GM23338 (cell line): ENCODE data around the gene RGCC. TPM values are rescaled to one million over a fixed set of nuclear protein-coding genes. Genes with fewer than 3 reads are reported as not detected.

ENCODE experiments used
- ATAC-seq: fragments of 200-7000 bp; cut with Tn5 transposase; 3 replicates; pipeline ENCODE4 v1.9.1; 2020
- DNase-seq: peaks from one replicate; pipeline ENCODE4 v3.0.0-alpha.2; 2015; ENCODE audit warnings: low spot score
- H2AFZ ChIP-seq: fragments of 200-600 bp; sonication (generic); 2 replicates; pipeline ENCODE4 v1.8.0; 2016; ENCODE audit warnings: antibody characterized with exemption, mild to moderate bottlenecking, moderate library complexity
- H3F3A ChIP-seq: fragments of 200-600 bp; sonication (generic); replicated peaks from 2 replicates; pipeline ENCODE4 v1.8.0; 2017; ENCODE audit warnings: antibody characterized with exemption, mixed run types, low read depth
- H3K27ac ChIP-seq: fragments of 200-600 bp; sonication (generic); 2 replicates; pipeline ENCODE4 v1.6.1; 2016; ENCODE audit warnings: low read depth
- H3K27me3 ChIP-seq: fragments of 200-600 bp; sonication (generic); 2 replicates; pipeline ENCODE4 v1.8.0; 2016; ENCODE audit warnings: mild to moderate bottlenecking, mixed run types, moderate library complexity; ENCODE audit not compliant: insufficient read depth
- H3K36me3 ChIP-seq: fragments of 200-600 bp; sonication (generic); 2 replicates; pipeline ENCODE4 v1.8.0; 2016; ENCODE audit warnings: mild to moderate bottlenecking; ENCODE audit not compliant: insufficient read depth
- H3K4me1 ChIP-seq: fragments of 200-600 bp; sonication (generic); 2 replicates; pipeline ENCODE4 v1.8.0; 2016; ENCODE audit warnings: mild to moderate bottlenecking, moderate library complexity; ENCODE audit not compliant: insufficient read depth
- H3K4me2 ChIP-seq: fragments of 200-600 bp; sonication (generic); 2 replicates; pipeline ENCODE4 v1.7.1; 2017; ENCODE audit warnings: mixed run types
- H3K4me3 ChIP-seq: fragments of 200-600 bp; sonication (generic); 2 replicates; pipeline ENCODE4 v1.6.1; 2016; ENCODE audit warnings: mixed run types
- H3K79me2 ChIP-seq: fragments of 200-600 bp; sonication (generic); replicated peaks from 2 replicates; pipeline ENCODE4 v1.8.0; 2017; ENCODE audit warnings: mild to moderate bottlenecking; ENCODE audit not compliant: insufficient read depth
- H3K9me2 ChIP-seq: fragments of 200-600 bp; sonication (generic); 2 replicates; pipeline ENCODE4 v1.8.0; 2017; ENCODE audit not compliant: insufficient read depth
- H4K20me1 ChIP-seq: fragments of 200-600 bp; sonication (generic); replicated peaks from 2 replicates; pipeline ENCODE4 v1.8.0; 2017; ENCODE audit warnings: mild to moderate bottlenecking; ENCODE audit not compliant: insufficient read depth
- H3K27ac Mint-ChIP-seq: 2 replicates; pipeline ENCODE4 v1.8.0; 2020; ENCODE audit warnings: inconsistent platforms, mild to moderate bottlenecking, moderate library complexity, mixed read lengths
- H3K27me3 Mint-ChIP-seq: 3 replicates; pipeline ENCODE4 v1.8.0; 2022; ENCODE audit warnings: low read depth, mild to moderate bottlenecking, moderate library complexity, mixed read lengths, inconsistent platforms; ENCODE audit not compliant: insufficient read depth, poor library complexity
- H3K36me3 Mint-ChIP-seq: 3 replicates; pipeline ENCODE4 v1.8.0; 2021; ENCODE audit warnings: low read depth, mild to moderate bottlenecking, inconsistent platforms, moderate library complexity, mixed read lengths
- H3K4me1 Mint-ChIP-seq: 3 replicates; pipeline ENCODE4 v1.8.0; 2020; ENCODE audit warnings: mild to moderate bottlenecking, inconsistent platforms, mixed read lengths
- H3K4me3 Mint-ChIP-seq: 3 replicates; pipeline ENCODE4 v1.8.0; 2021; ENCODE audit warnings: moderate library complexity, mild to moderate bottlenecking, inconsistent platforms, mixed read lengths
- H3K9me3 Mint-ChIP-seq: 3 replicates; pipeline ENCODE4 v1.8.0; 2020; ENCODE audit warnings: moderate library complexity, mild to moderate bottlenecking, inconsistent platforms, mixed read lengths
- CREB1 ChIP-seq: fragments of 250-450 bp; sonication (Bioruptor Pico); IDR thresholded peaks from 2 replicates; pipeline ENCODE4 v1.5.0; 2020; ENCODE audit warnings: low read depth, mild to moderate bottlenecking, moderate library complexity
- ETS1 ChIP-seq: IDR thresholded peaks from 2 replicates; pipeline ENCODE4 v1.6.1; 2016; ENCODE audit warnings: antibody characterized with exemption
- EZH2 ChIP-seq: fragments of 200-600 bp; sonication (generic); IDR thresholded peaks from one replicate; pipeline ENCODE4 v1.8.0; 2017; ENCODE audit warnings: antibody characterized with exemption, mild to moderate bottlenecking, low read depth; ENCODE audit not compliant: unreplicated experiment
- EZH2phosphoT487 ChIP-seq: fragments of 200-600 bp; sonication (generic); IDR thresholded peaks from one replicate; pipeline ENCODE4 v1.8.1; 2018; ENCODE audit warnings: antibody characterized with exemption; ENCODE audit not compliant: unreplicated experiment
- JUNB ChIP-seq: IDR thresholded peaks from one replicate; pipeline ENCODE4 v1.6.1; 2016; ENCODE audit warnings: antibody characterized with exemption; ENCODE audit not compliant: unreplicated experiment
- POLR2AphosphoS5 ChIP-seq: IDR thresholded peaks from 2 replicates; pipeline ENCODE4 v1.6.1; 2016; ENCODE audit warnings: antibody characterized with exemption, low read depth
- REST ChIP-seq: IDR thresholded peaks from one replicate; pipeline ENCODE4 v1.6.1; 2018; ENCODE audit warnings: antibody characterized with exemption; ENCODE audit not compliant: unreplicated experiment
- STAT1 ChIP-seq: IDR thresholded peaks from one replicate; pipeline ENCODE4 v1.6.1; 2016; ENCODE audit warnings: antibody characterized with exemption; ENCODE audit not compliant: unreplicated experiment
- ZNF114 ChIP-seq: fragments of 250-450 bp; sonication (Bioruptor Pico); IDR thresholded peaks from 2 replicates; pipeline ENCODE4 v1.5.0; 2020; ENCODE audit warnings: mild to moderate bottlenecking, moderate library complexity
- ZNF331 ChIP-seq: fragments of 250-450 bp; sonication (Bioruptor Pico); IDR thresholded peaks from 2 replicates; pipeline ENCODE4 v1.5.0; 2020; ENCODE audit warnings: low read depth, mild to moderate bottlenecking, moderate library complexity
- polyA plus RNA-seq: library from polyadenylated mRNA; unstranded; fragments of >200 nt; fragmentation: Nextera tagmentation; extraction: Ambion mirVana; gene quantifications from 2 replicates; pipeline ENCODE4 v1.2.1, GENCODE V29; 2016
- total RNA-seq: library from RNA; depleted of rRNA; stranded (reverse); fragments of >200 nt; shearing (Covaris generic); gene quantifications from 2 replicates; pipeline ENCODE4 v1.2.3, GENCODE V29; 2014

RGCC gene
- total and polyA plus RNA-seq, 2 experiments from 2014 or later = 0.65 to 0.66 TPM

GRCh38 chr13:41460930-41461329 is 3.6 kb downstream of the RGCC start (continued):
- no peak for TF ChIP-seq REST

GRCh38 chr13:41461527-41462139 is 4.3 kb downstream of the RGCC start:
- Mint-ChIP-seq H3K9me3 (no peaks in the 10 kb centered on the region), H3K36me3 (no peaks in the 10 kb centered on the region; the same call in 2 of the 3 replicates), H3K4me1 (peaks cover 4% of the 10 kb centered on the region; the same call in 1 of the 3 replicates), H3K27ac (no peak overlapping the region), H3K4me3 (no peak overlapping the region), H3K27me3 (peaks cover 27% of the 10 kb centered on the region)
- no peak overlapping the region for H3K4me3 ChIP-seq
- peaks cover 39% of the 10 kb centered on the region for H3K27me3 ChIP-seq
- H3K4me1 ChIP-seq = no peaks in the 10 kb centered on the region
- H3K36me3 ChIP-seq = no peaks in the 10 kb centered on the region
- DNase-seq = no peak
- no peak overlapping the region for H3K4me2 ChIP-seq
- TF ChIP-seq EZH2phosphoT487 = no peak
- H2AFZ ChIP-seq = no peak overlapping the region
- H3K27ac ChIP-seq = no peak overlapping the region
- no peaks in the 10 kb centered on the region for H3K79me2 ChIP-seq
- H3K9me2 ChIP-seq = no peaks in the 10 kb centered on the region
- no peak for ATAC-seq
- 0 out of 2 replicates have a peak, but pooled peaks cover under 1% of the 10 kb centered on the region for H3F3A ChIP-seq
- no peaks in the 10 kb centered on the region for H4K20me1 ChIP-seq

GRCh38 chr13:41462427-41462826 is 5.1 kb downstream of the RGCC start:
- Histone ChIP-seq H3K79me2 (no peaks in the 10 kb centered on the region), H3K4me1 (no peaks in the 10 kb centered on the region), H3K27me3 (peaks cover 31% of the 10 kb centered on the region), H4K20me1 (no peaks in the 10 kb centered on the region), H3F3A (no peaks in the 10 kb centered on the region), H3K9me2 (no peaks in the 10 kb centered on the region), H3K4me3 (no peak overlapping the region), H3K27ac (no peak overlapping the region), H3K36me3 (no peaks in the 10 kb centered on the region), H3K4me2 (no peak overlapping the region), H2AFZ (no peak overlapping the region)
- no peak for ATAC-seq
- no peak overlapping the region for H3K4me3 Mint-ChIP-seq
- H3K4me1 Mint-ChIP-seq = peaks cover 4% of the 10 kb centered on the region; the same call in 1 of the 3 replicates
- no peaks in the 10 kb centered on the region for H3K9me3 Mint-ChIP-seq
- no peak for DNase-seq
- no peak overlapping the region for H3K27ac Mint-ChIP-seq
- peaks cover 21% of the 10 kb centered on the region for H3K27me3 Mint-ChIP-seq
- no peaks in the 10 kb centered on the region; the same call in 2 of the 3 replicates for H3K36me3 Mint-ChIP-seq
- TF ChIP-seq ETS1 (no peak), EZH2 (no peak), STAT1 (no peak), ZNF114 (CRISPR knock-in tag) (no peak), REST (no peak), POLR2AphosphoS5 (no peak), CREB1 (CRISPR knock-in tag) (no peak), JUNB (no peak), ZNF331 (CRISPR knock-in tag) (no peak)
